Measurements from ENCODE around the gene TACC2.

TACC2 gene

DNA sequence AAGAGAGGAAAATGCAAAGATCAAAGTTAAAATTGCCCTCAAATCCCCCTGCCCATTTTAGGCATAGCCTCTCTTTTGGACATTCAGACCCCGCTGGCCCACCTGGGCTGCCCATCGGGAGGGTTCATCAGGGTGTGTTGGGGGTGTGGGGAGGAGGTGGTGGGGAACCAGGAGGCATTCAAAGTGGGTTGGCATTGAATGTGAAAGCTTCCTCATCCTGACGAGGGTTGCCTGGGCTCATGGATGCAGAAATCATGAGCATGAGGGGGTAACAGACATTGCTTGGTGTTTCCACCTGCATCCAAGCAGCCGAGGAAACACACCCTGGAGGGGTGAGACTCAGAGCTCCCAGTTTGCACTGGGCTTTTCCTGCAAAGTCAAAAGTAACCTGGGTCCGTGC is 302.8 kb downstream of the TACC2 start:
- Histone ChIP-seq H3K9me3 (ENCODE audit: control insufficient read depth in 1 of 2, low read length in 2 of 2) (no peaks in the 10 kb centered on the region), H3K36me3 (ENCODE audit: control insufficient read depth in 1 of 2, insufficient read depth in 2 of 2, low read length in 2 of 2) (no peaks in the 10 kb centered on the region), H3K27ac (ENCODE audit: low read length) (no peak overlapping the region), H3K4me1 (ENCODE audit: control insufficient read depth in 1 of 2, insufficient read depth in 2 of 2, low read length in 2 of 2) (peaks cover 0 to 7% of the 10 kb centered on the region in 2 donors), H3K27me3 (ENCODE audit: low read depth, low read length) (no peaks in the 10 kb centered on the region), H3K4me3 (ENCODE audit: low read depth in 1 of 2, low read length in 2 of 2) (no peak overlapping the region)

DNA sequence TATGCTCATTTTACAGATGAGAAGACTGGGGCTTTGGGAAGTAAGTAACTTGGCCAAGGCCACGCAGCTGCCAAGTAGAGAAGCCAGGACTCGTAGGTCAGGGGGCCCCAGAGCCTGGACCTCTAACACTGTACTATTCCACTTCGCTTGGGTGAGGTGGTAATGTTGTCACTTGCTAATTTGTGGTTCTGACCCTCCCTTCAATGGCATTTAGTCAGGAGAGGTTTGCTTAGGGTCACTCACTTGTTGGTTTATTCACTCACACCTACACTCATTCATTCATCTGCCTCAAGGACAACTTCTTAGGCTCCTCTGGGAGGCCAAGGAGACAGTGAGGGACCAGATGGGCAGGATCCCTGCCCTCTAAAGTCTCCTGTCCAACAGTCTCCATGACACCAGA is 303.4 kb downstream of the TACC2 start:
- H3K27ac ChIP-seq (ENCODE audit: low read length) = no peak overlapping the region
- no peak overlapping the region for H3K4me3 ChIP-seq (ENCODE audit: low read depth in 1 of 2, low read length in 2 of 2)
- no peaks in the 10 kb centered on the region for H3K27me3 ChIP-seq (ENCODE audit: low read depth, low read length)

DNA sequence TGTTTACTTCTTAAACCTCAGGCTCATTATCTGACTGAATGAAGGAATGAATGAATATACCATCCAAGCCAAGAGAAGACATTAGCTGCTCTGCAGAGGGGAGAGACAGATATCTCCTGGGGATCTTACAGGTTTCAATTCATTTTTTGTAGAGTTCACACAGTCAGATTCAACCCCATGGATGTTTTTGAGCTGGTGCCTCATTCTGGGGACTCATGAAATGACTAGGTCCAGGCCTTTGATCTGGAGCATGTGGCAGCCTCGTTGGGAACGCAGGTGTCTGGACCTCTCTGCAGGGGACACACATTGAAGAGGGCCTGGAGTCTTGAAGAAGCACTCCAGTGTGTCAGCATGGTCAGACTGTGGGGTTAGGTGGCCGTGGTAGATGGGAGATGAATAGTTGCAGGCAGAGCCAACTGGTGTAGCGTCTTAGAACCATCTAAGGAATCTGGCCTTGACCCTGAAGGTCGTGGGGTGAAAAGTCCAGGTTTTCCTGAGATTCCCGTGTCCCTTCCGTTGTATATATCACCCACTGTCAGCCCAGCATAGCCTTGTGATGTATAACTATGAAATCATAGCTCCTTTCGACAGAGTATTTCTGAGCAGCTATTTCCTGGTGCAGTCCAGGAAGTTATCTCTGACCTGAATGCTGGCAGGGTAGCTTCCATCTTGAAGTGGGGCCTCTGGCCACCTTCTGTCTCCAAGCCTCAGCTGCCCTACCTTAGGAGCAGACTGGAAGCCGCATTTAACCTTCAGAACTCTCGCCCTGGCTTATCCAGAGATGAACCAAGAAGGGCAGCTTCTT is 304.4 kb downstream of the TACC2 start:
- Histone ChIP-seq H3K27ac (ENCODE audit: low read length) (no peak overlapping the region), H3K4me1 (ENCODE audit: control insufficient read depth in 1 of 2, insufficient read depth in 2 of 2, low read length in 2 of 2) (peaks cover 0 to 3% of the 10 kb centered on the region in 2 donors), H3K9me3 (ENCODE audit: control insufficient read depth in 1 of 2, low read length in 2 of 2) (no peaks in the 10 kb centered on the region), H3K4me3 (ENCODE audit: low read depth in 1 of 2, low read length in 2 of 2) (no peak overlapping the region), H3K36me3 (ENCODE audit: control insufficient read depth in 1 of 2, insufficient read depth in 2 of 2, low read length in 2 of 2) (no peaks in the 10 kb centered on the region), H3K27me3 (ENCODE audit: low read depth, low read length) (no peaks in the 10 kb centered on the region)

More for the DNA sequence above, 303.4 kb downstream of the TACC2 start:
- H3K9me3 ChIP-seq (ENCODE audit: control insufficient read depth in 1 of 2, low read length in 2 of 2) = no peaks in the 10 kb centered on the region
- H3K36me3 ChIP-seq (ENCODE audit: control insufficient read depth in 1 of 2, insufficient read depth in 2 of 2, low read length in 2 of 2) = no peaks in the 10 kb centered on the region
- peaks cover 0 to 7% of the 10 kb centered on the region in 2 donors for H3K4me1 ChIP-seq (ENCODE audit: control insufficient read depth in 1 of 2, insufficient read depth in 2 of 2, low read length in 2 of 2)

GRCh38 chr10:122293961-122294380 is 305.0 kb downstream of the TACC2 start:
- no peaks in the 10 kb centered on the region for H3K4me1 ChIP-seq (ENCODE audit: control insufficient read depth in 1 of 2, insufficient read depth in 2 of 2, low read length in 2 of 2)
- H3K27me3 ChIP-seq (ENCODE audit: low read depth, low read length) = no peaks in the 10 kb centered on the region
- H3K4me3 ChIP-seq (ENCODE audit: low read depth in 1 of 2, low read length in 2 of 2) = no peak overlapping the region
- H3K27ac ChIP-seq (ENCODE audit: low read length) = no peak overlapping the region
- no peaks in the 10 kb centered on the region for H3K36me3 ChIP-seq (ENCODE audit: control insufficient read depth in 1 of 2, insufficient read depth in 2 of 2, low read length in 2 of 2)
- H3K9me3 ChIP-seq (ENCODE audit: control insufficient read depth in 1 of 2, low read length in 2 of 2) = no peaks in the 10 kb centered on the region

DNA sequence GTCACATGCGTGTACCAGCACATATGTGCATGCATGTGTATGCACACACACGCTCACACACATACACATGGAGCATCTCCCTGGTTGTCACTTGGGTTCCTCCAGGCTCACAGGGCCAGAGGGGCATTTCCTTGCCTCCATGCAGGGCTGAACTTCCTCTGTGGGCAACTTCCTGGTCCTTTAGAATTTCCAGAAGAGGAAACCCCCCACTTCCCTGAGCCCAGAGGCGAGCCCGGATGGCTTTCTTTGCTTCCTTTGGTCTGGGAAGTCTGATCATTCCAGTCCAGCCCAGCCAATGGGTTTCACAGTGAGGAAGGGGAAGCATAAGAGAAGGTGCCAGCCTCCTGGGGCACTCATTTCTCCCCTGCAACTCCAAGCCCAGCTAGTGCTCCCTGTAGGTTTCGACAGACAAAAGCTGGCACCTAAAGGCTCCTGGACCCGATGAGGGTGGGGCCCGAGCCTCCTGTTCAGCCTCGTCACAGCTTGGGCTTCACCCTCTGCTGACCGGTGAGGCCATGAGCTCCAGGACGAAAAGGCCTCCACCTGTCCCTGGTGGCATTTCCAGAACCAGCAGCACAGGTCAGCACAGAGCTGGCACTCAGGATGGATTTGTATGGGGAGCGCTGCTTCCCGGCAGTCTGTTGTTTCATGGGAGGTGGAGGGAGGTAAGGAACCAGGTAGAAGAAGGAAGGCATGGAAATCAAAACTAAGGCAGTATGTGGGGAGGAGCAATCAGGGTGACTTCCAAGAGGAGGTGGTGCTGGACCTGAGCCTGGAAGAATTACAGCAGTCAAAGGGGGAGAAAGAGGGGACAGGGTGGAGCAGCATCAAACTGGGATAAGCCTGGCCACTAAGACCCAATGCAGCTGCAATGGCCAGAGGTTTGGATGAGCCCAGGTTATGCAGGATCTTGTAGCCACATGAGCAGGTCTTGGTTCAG is 305.8 kb downstream of the TACC2 start:
- Histone ChIP-seq H3K27me3 (ENCODE audit: low read depth, low read length) (no peaks in the 10 kb centered on the region), H3K9me3 (ENCODE audit: control insufficient read depth in 1 of 2, low read length in 2 of 2) (no peaks in the 10 kb centered on the region), H3K27ac (ENCODE audit: low read length) (no peak overlapping the region), H3K36me3 (ENCODE audit: control insufficient read depth in 1 of 2, insufficient read depth in 2 of 2, low read length in 2 of 2) (no peaks in the 10 kb centered on the region), H3K4me3 (ENCODE audit: low read depth in 1 of 2, low read length in 2 of 2) (no peak overlapping the region), H3K4me1 (ENCODE audit: control insufficient read depth in 1 of 2, insufficient read depth in 2 of 2, low read length in 2 of 2) (no peaks in the 10 kb centered on the region)

DNA sequence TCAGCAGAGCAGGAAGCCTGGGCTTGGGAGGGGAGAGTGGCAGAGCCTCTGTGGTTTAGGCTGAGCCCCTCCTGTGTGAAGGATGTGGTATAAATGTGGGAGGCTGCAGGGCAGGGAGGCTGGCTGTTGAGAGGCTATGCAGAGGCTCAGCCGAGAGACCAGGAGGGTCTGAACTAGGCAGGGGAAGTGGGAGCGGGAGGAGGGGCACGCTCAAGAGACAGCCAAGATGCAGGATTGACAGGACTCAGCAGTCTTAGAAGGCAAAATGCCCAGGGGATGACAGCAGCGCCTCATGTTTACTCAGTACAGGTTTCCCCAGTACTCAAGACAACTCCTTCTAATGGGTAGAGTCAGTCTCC is 306.5 kb downstream of the TACC2 start:
- H3K9me3 ChIP-seq (ENCODE audit: control insufficient read depth in 1 of 2, low read length in 2 of 2) = no peaks in the 10 kb centered on the region
- H3K4me1 ChIP-seq (ENCODE audit: control insufficient read depth in 1 of 2, insufficient read depth in 2 of 2, low read length in 2 of 2) = no peaks in the 10 kb centered on the region
- H3K4me3 ChIP-seq (ENCODE audit: low read depth in 1 of 2, low read length in 2 of 2) = no peak overlapping the region
- H3K27me3 ChIP-seq (ENCODE audit: low read depth, low read length) = no peaks in the 10 kb centered on the region
- no peaks in the 10 kb centered on the region for H3K36me3 ChIP-seq (ENCODE audit: control insufficient read depth in 1 of 2, insufficient read depth in 2 of 2, low read length in 2 of 2)
- no peak overlapping the region for H3K27ac ChIP-seq (ENCODE audit: low read length)

GRCh38 chr10:122296363-122297120 is 307.6 kb downstream of the TACC2 start:
- H3K27ac ChIP-seq (ENCODE audit: low read length) = no peak overlapping the region
- H3K4me3 ChIP-seq (ENCODE audit: low read depth in 1 of 2, low read length in 2 of 2) = no peak overlapping the region
- H3K36me3 ChIP-seq (ENCODE audit: control insufficient read depth in 1 of 2, insufficient read depth in 2 of 2, low read length in 2 of 2) = no peaks in the 10 kb centered on the region
- no peaks in the 10 kb centered on the region for H3K4me1 ChIP-seq (ENCODE audit: control insufficient read depth in 1 of 2, insufficient read depth in 2 of 2, low read length in 2 of 2)
- H3K27me3 ChIP-seq (ENCODE audit: low read depth, low read length) = no peaks in the 10 kb centered on the region
- no peaks in the 10 kb centered on the region for H3K9me3 ChIP-seq (ENCODE audit: control insufficient read depth in 1 of 2, low read length in 2 of 2)

DNA sequence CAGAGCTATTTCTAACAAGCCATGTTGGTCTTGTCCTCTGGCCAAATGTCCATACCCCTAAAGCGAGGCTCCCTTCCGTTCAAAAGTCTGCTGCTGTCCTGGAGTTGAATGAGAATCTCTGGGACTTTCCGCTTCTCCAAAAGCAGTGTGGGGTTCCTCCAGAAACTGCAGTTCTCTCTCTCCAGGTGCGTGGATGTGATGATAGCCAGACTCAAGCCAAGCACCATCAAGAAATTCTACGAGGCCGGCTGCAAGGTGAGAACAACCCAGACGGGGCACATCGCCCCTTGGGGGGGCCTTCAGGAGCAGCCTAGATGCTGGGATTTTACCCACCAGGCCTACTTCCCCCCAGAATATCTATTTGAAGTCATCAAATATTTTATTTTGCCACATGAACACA is 308.6 kb downstream of the TACC2 start:
- no peak overlapping the region for H3K4me3 ChIP-seq (ENCODE audit: low read depth in 1 of 2, low read length in 2 of 2)

DNA sequence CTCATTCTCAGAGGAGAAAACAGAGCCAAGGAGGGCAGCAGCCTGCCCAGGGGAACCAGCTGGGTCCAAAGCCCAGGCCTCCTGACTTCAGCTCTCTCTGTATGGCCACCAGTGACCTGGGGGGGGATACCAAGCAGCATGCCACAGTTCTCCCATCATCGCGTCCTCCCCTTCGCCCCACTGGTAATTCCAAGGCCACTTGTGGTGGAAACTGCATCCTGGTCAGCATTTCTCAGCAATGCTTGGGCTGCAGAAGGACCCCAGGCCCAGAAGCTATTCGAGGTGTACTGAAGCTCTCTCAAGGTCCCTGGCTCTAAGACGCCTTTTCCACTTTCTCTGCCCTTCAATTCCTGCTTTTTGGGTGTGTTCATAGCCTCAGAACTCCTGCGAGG is 309.2 kb downstream of the TACC2 start:
- H3K4me3 ChIP-seq (ENCODE audit: low read depth in 1 of 2, low read length in 2 of 2) = no peak overlapping the region
- no peaks in the 10 kb centered on the region for H3K27me3 ChIP-seq (ENCODE audit: low read depth, low read length)
- H3K36me3 ChIP-seq (ENCODE audit: control insufficient read depth in 1 of 2, insufficient read depth in 2 of 2, low read length in 2 of 2) = no peaks in the 10 kb centered on the region
- no peak overlapping the region for H3K27ac ChIP-seq (ENCODE audit: low read length)
- H3K9me3 ChIP-seq (ENCODE audit: control insufficient read depth in 1 of 2, low read length in 2 of 2) = no peaks in the 10 kb centered on the region
- no peaks in the 10 kb centered on the region for H3K4me1 ChIP-seq (ENCODE audit: control insufficient read depth in 1 of 2, insufficient read depth in 2 of 2, low read length in 2 of 2)

More for the DNA sequence above, 308.6 kb downstream of the TACC2 start:
- Histone ChIP-seq H3K27ac (ENCODE audit: low read length) (no peak overlapping the region), H3K9me3 (ENCODE audit: control insufficient read depth in 1 of 2, low read length in 2 of 2) (no peaks in the 10 kb centered on the region), H3K4me1 (ENCODE audit: control insufficient read depth in 1 of 2, insufficient read depth in 2 of 2, low read length in 2 of 2) (no peaks in the 10 kb centered on the region), H3K27me3 (ENCODE audit: low read depth, low read length) (no peaks in the 10 kb centered on the region), H3K36me3 (ENCODE audit: control insufficient read depth in 1 of 2, insufficient read depth in 2 of 2, low read length in 2 of 2) (no peaks in the 10 kb centered on the region)

- Histone ChIP-seq H3K4me3 (ENCODE audit: low read depth in 1 of 2, low read length in 2 of 2) (peak overlapping the region in 1 of 2 donors; percentile 26), H3K9me3 (ENCODE audit: control insufficient read depth in 1 of 2, low read length in 2 of 2) (no peaks in the 10 kb centered on the region), H3K4me1 (ENCODE audit: control insufficient read depth in 1 of 2, insufficient read depth in 2 of 2, low read length in 2 of 2) (no peaks in the 10 kb centered on the region), H3K36me3 (ENCODE audit: control insufficient read depth in 1 of 2, insufficient read depth in 2 of 2, low read length in 2 of 2) (no peaks in the 10 kb centered on the region), H3K27ac (ENCODE audit: low read length) (no peak overlapping the region), H3K27me3 (ENCODE audit: low read depth, low read length) (no peaks in the 10 kb centered on the region)
These were observed 309.8 kb downstream of the TACC2 start for GRCh38 chr10:122298598-122299301.
